ENCODE measurements around the gene PATJ.

The PATJ gene

DNA sequence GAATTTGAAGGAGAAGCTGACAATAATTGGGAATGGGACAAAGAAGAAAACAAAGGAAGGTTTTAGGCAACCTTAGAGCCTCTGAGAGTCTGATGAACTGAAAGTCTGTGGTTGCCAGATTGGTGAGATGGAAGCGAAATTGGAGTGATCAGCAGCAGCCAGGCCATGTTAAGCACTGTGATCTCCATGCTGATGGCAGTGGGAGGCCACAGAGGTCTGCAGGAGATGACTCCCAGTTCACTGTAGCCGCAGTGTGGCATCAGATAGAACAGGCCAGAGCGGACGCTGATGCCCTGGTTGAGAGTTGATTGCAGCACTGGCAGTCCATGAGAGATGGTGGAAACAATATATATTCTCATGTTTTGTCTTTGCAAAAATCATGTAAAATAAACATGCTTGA is 314.9 kb downstream of the PATJ start:
- no peak for DNase-seq

- no peak for DNase-seq
Measured at GRCh38 chr1:62057641-62058290, 315.5 kb downstream of the PATJ start.

GRCh38 chr1:62058956-62059355 is 316.7 kb downstream of the PATJ start:
- no peak for DNase-seq

DNA sequence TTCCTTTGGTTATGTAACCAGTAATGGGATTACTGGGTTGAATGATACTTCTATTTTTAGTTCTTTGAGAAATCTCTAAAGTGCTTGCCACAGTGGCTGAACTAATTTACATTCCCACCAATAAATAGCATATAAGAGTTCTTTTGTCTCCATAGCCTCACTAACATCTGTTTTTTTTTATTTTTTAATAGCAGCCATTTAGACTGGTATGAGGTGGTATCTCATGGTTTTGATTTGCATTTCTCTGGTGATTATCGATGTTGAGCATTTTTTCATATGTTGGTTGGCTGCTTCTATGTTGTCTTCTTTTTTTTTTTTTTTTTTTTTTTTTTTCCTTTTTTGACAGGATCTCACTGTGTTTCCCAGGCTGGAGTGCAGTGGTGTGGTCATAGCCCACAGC is 319.8 kb downstream of the PATJ start:
- no peak for DNase-seq

GRCh38 chr1:62064829-62065407 is 322.6 kb downstream of the PATJ start:
- DNase-seq, result no peak

- DNase-seq, result no peak
Measured at GRCh38 chr1:62066713-62067112, 324.4 kb downstream of the PATJ start.

GRCh38 chr1:62068416-62068843 is 326.1 kb downstream of the PATJ start:
- no peak for DNase-seq

DNA sequence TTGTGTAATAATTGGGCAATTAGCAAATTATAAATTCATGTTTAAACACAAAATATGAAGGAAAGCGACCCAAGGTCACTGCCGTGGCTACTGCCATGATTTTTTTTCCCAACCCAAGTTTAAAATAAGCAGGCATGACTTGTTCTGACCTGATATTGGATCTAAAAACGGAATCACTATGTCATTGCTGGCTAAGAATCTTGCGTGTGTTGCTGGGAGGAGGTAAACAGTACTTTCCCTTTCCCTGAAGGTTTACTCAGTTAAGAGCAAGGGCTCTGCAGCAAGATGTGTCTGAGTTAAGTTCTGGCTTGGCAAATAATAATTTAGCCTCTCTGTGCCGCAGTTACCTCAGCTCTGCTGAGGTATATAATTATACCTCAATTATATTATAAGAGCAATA is 326.7 kb downstream of the PATJ start:
- DNase-seq, result no peak

- peak in 1 of 2 experiments; percentile 4 for DNase-seq
Measured at GRCh38 chr1:62070384-62071011, 328.2 kb downstream of the PATJ start.

DNA sequence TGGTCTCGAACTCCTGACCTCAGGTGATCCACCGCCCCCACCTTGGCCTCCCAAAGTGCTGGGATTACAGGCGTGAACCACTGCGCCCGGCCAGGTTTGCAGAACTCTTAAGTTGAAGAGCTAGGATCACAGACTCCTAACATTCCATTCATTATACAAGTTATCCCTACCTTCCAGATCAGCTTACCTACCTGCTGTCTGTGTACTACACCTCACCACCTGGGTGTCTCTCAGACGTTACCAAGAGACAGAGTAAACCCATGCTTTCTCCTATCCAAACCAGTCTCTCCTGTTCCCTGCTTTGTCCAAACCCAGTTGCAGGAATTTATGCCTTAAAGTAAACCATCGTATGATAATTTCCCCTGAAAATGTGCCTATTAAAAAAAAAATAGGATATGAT is 329.4 kb downstream of the PATJ start:
- no peak for DNase-seq

DNA sequence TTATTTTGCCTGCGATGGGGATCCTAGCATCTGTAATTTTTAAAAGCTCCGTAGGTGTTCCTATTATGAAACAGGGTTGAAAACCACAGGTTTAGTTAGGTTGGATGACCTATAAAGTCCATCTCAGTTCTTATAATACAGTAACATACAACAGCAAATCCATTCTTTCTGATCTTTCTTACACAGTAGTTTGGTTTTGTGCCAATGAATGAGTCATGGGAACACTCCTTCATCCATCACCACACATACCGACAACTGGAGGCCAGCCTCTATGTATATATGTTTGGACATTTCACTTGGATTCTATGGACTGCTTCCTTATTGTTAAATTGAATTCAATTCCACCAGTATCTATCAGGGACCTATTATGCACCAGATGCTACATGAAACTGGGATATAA is 334.0 kb downstream of the PATJ start:
- peak in 1 of 2 experiments; percentile 64 for DNase-seq

GRCh38 chr1:62077821-62078220 is 335.5 kb downstream of the PATJ start:
- DNase-seq, result no peak

GRCh38 chr1:62082456-62083363 is 340.4 kb downstream of the PATJ start:
- peak; percentile 8 to 47 for DNase-seq

GRCh38 chr1:62084310-62084890 is 342.1 kb downstream of the PATJ start:
- no peak for DNase-seq

DNA sequence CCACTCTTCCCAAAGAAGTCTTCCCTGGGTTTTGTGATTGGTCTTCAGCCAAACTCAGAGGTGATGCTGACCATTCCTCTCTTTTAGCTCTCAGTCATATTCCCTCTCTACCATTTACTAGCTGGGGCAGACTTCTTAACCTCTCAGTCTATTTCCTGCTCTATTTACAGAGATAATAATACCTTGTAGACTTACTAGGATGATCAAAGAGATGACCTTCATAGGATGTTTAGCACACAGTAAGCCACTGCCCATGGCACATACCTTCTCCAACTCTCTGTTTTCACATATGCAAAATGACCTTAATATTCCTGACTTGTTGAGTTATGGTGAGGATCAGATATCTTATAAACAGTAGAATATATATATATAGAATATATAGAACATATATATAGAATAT is 346.2 kb downstream of the PATJ start:
- no peak for DNase-seq

DNA sequence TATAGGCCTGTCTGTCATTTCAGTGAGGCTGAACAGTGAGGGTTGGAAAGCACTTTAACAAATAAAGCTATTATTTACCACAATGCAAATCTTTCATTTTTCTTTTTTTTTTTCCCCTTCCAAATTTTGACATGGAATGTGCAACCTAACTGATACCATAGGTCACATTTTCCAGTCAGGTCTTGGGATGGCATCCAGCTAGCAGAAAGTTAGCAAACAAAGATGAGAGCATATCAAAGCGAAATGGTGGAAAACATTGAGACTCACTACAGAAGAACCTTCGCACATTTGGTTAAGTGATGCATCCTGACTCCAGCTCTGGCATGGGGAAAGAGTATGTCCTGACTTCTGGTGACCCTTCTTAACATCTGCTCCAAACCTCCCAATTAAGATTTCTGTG is 347.3 kb downstream of the PATJ start:
- DNase-seq, result no peak

GRCh38 chr1:62090016-62090415 is 347.7 kb downstream of the PATJ start:
- DNase-seq, result no peak

- DNase-seq, result no peak
Measured at GRCh38 chr1:62092110-62092509, 349.8 kb downstream of the PATJ start.

DNA sequence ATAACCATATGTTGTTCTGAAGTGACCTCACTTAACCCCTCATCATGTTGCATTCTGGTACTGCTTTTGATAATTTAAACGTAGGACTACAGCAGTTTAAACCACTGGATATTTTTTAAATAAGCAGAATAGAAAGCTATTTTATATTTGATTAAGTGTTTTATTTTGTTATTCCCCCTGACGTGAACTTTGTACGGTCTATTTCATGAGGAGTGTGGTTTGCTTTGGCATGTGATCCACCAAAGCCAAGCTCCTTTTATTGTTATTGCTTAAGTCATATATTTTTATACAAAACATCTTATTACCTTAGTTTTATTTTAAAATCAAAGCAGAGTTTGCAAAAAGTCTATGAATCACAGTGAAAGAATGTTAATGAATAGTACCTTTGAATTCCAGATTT is 351.0 kb downstream of the PATJ start:
- no peak for DNase-seq

- no peak for DNase-seq
Measured at GRCh38 chr1:62097464-62097863, 355.2 kb downstream of the PATJ start.

- no peak for DNase-seq
Measured at GRCh38 chr1:62100442-62100841, 358.2 kb downstream of the PATJ start.

DNA sequence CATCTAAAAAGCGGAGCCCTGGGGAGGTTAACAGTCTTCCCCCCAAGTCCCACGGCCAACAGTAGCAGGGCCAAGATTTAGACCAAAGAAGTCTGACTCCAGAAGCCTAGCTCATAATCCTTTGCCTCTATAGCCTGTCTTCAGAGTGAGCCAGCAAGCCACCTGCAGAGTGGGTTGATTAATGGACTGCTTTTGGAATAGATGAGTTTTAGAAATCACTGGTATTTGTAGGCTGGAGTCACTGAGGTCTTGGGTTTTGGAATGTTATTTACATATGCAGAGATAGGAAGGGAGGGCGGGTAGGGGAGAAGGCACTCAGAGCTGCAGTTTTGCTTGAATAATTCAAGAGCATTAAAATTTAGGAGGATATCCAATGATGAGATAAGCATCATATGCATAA is 361.6 kb downstream of the PATJ start:
- no peak for DNase-seq

DNA sequence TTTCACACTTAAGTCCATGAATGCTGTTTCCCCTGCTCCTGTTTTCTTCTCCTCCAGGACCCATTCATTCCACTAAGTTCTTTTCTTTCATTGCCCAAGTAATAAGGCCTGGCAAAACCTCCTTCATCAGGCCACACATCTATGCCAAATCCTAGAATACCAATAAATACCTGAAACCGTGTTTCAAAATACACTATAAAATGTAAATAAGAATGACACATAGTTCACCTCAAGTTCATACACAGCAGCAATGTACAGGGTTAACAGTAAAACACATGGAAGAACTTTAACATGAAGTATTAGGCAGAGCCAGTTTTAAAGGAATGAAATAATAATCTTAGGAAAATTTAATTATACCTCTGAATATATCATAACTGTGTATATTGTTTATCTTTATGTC is 365.6 kb downstream of the PATJ start:
- no peak for DNase-seq

Measured in NCI-H446 (cell line).